SK-N-SH treated with all-trans-retinoic acid at 6 μM for 48 hours (cell line): ENCODE data around the gene TUBGCP5.

Experiments used
- PPARA ChIP-seq: fragments of 250-450 bp; sonication (Bioruptor Pico); IDR thresholded peaks from 2 replicates; pipeline ENCODE4 v1.5.0; 2020; ENCODE audit warnings: mild to moderate bottlenecking, borderline replicate concordance
- RARB ChIP-seq: fragments of 250-450 bp; sonication (Bioruptor Pico); IDR thresholded peaks from 2 replicates; pipeline ENCODE4 v1.8.0; 2021; ENCODE audit warnings: mild to moderate bottlenecking, moderate library complexity
- TOX ChIP-seq: fragments of 250-450 bp; sonication (Bioruptor Pico); IDR thresholded peaks from 2 replicates; pipeline ENCODE4 v1.8.0; 2021; ENCODE audit warnings: mild to moderate bottlenecking, moderate library complexity, borderline replicate concordance
- ZC3H10 ChIP-seq: fragments of 250-450 bp; sonication (Bioruptor Pico); IDR thresholded peaks from 2 replicates; pipeline ENCODE4 v1.5.1; 2021; ENCODE audit warnings: mild to moderate bottlenecking, moderate library complexity
- ZFP30 ChIP-seq: fragments of 450-650 bp; formaldehyde crosslinking; IDR thresholded peaks from 2 replicates; pipeline ENCODE4 v1.5.0; 2022; ENCODE audit warnings: mild to moderate bottlenecking, moderate library complexity
- ZNF565 ChIP-seq: fragments of 450-650 bp; formaldehyde crosslinking; conservative IDR thresholded peaks from 2 replicates; pipeline ENCODE4 v1.5.0; 2020; ENCODE audit warnings: low read depth, mild to moderate bottlenecking, moderate library complexity

DNA sequence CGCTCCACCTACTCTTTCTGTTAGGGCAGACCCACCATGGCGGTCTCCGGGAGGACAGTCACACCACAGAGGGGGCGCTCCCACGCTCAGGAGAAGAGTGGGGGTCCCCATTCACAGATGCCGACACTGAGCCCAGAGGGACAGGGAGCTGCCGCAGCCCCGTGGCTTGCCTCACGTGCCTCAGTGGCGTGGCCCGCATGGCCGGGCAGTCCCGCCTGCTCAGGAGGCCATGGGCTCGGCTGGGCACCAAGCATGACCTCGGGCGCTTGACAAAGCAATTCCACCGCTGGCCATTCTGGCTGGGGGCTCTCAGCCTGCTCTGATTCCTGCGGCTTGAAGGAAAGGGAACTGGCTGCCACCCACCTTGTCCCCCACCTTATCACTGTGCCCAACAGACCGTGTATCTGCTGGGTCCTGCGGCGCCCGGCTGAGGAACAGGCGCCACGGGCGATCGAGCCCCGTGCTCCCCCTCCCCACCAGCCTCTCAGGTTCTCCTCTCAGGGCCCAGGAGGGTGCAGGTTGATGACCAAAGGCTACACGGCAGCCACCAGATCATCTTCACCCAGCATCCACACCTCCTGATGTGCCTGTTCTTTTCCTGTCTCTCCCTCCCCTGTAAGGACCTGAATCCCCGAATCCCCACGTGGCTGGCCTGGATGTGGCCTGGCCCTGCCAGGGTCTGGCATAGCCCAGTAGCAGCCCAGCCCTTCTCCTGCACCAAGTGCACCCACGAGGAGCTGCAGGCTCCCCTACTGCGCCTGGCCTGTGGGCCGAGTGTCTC is 79.9 kb downstream of the TUBGCP5 start:
- TF ChIP-seq RARB (CRISPR knock-in tag) (no peak), PPARA (CRISPR knock-in tag) (no peak), ZFP30 (CRISPR knock-in tag) (no peak), ZC3H10 (CRISPR knock-in tag) (no peak), TOX (no peak), ZNF565 (CRISPR knock-in tag) (no peak)
